K562 (cell line): Measurements from ENCODE around the gene GPR157. TPM values are rescaled to one million over a fixed set of nuclear protein-coding genes. Genes with fewer than 3 reads are reported as not detected.
A peak's percentile ranks its signal among the peaks of the same experiment; 100 is the strongest.

Experiments
- ARID1B ChIP-seq: fragments of 450-650 bp; IDR thresholded peaks from 2 replicates; pipeline ENCODE4 v1.6.1; 2016; ENCODE audit warnings: antibody characterized with exemption, mild to moderate bottlenecking, inconsistent platforms
- C11orf30 ChIP-seq: fragments of 450-650 bp; IDR thresholded peaks from 2 replicates; pipeline ENCODE4 v1.6.1; 2016; ENCODE audit warnings: low read depth, mild to moderate bottlenecking
- CREBBP ChIP-seq: IDR thresholded peaks from one replicate; pipeline ENCODE4 v1.6.1; 2012; ENCODE audit warnings: low read depth, mild to moderate bottlenecking, control low read depth, inconsistent platforms, low read length
- DDX20 ChIP-seq: fragments of 450-650 bp; IDR thresholded peaks from 2 replicates; pipeline ENCODE4 v1.6.1; 2016; ENCODE audit warnings: missing genetic modification characterization, low read depth, mild to moderate bottlenecking, missing compliant biosample characterization, moderate library complexity
- FOXA3 ChIP-seq, 2 experiments: fragments of 450-650 bp in 1 of 2; sonication (generic) in 1 of 2; formaldehyde crosslinking; IDR thresholded peaks in 1 of 2; conservative IDR thresholded peaks in 1 of 2; 2 replicates each; pipeline versions ENCODE4 v1.4.0 to v1.8.0; 2020 to 2022; ENCODE audit warnings: mild to moderate bottlenecking in 2 of 2, missing genetic modification reagents in 1 of 2
- GABPB1 ChIP-seq: sonication (generic); formaldehyde crosslinking; IDR thresholded peaks from 2 replicates; pipeline ENCODE4 v1.8.0; 2022; ENCODE audit warnings: mild to moderate bottlenecking, missing genetic modification reagents
- HNRNPL ChIP-seq: fragments of 200-400 bp; formaldehyde crosslinking; IDR thresholded peaks from 2 replicates; pipeline ENCODE4 v1.6.1; 2017; ENCODE audit warnings: low read depth, mild to moderate bottlenecking, low read length
- JUND ChIP-seq, 2 experiments: IDR thresholded peaks; 2 replicates in 1 of 2; 3 replicates in 1 of 2; pipeline ENCODE4 v1.6.1; 2011; ENCODE audit warnings: borderline replicate concordance in 2 of 2, low read depth in 2 of 2, low read length in 2 of 2, improper control_type of control experiment in 1 of 2, missing biosample characterization in 1 of 2, missing genetic modification characterization in 1 of 2, missing genetic modification reagents in 1 of 2
- L3MBTL2 ChIP-seq: fragments of 450-650 bp; IDR thresholded peaks from 2 replicates; pipeline ENCODE4 v1.6.1; 2016; ENCODE audit warnings: mild to moderate bottlenecking, moderate library complexity
- MAX ChIP-seq: sonication (generic); formaldehyde crosslinking; IDR thresholded peaks from 2 replicates; pipeline ENCODE4 v1.9.0; 2022; ENCODE audit warnings: mild to moderate bottlenecking, missing genetic modification reagents
- MAZ ChIP-seq, 2 experiments: fragments of 450-650 bp in 1 of 2; sonication (generic) in 1 of 2; formaldehyde crosslinking; IDR thresholded peaks in 1 of 2; conservative IDR thresholded peaks in 1 of 2; 2 replicates each; pipeline versions ENCODE4 v1.4.0 to v1.5.0; 2020; ENCODE audit warnings: mild to moderate bottlenecking in 1 of 2, missing genetic modification reagents in 1 of 2
- MTA3 ChIP-seq: fragments of 450-650 bp; formaldehyde crosslinking; IDR thresholded peaks from 2 replicates; pipeline ENCODE4 v1.6.1; 2017; ENCODE audit warnings: mild to moderate bottlenecking, borderline replicate concordance
- NFIX ChIP-seq: fragments of 250-450 bp; sonication (Bioruptor Pico); IDR thresholded peaks from 2 replicates; pipeline ENCODE4 v1.4.0; 2020; ENCODE audit warnings: low read depth, mild to moderate bottlenecking, moderate library complexity
- NFRKB ChIP-seq: fragments of 450-650 bp; IDR thresholded peaks from 2 replicates; pipeline ENCODE4 v1.6.1; 2016; ENCODE audit warnings: low read depth
- PKNOX1 ChIP-seq: fragments of 450-650 bp; IDR thresholded peaks from 2 replicates; pipeline ENCODE4 v1.6.1; 2016
- RUNX1 ChIP-seq: sonication (generic); IDR thresholded peaks from 2 replicates; pipeline ENCODE4 v1.6.1; 2016; ENCODE audit warnings: antibody characterized with exemption, low read depth
- SMAD3 ChIP-seq: fragments of 450-650 bp; formaldehyde crosslinking; conservative IDR thresholded peaks from 2 replicates; pipeline ENCODE4 v1.4.0; 2020; ENCODE audit warnings: mild to moderate bottlenecking
- SNAPC5 ChIP-seq: fragments of 250-450 bp; sonication (Bioruptor Pico); IDR thresholded peaks from 2 replicates; pipeline ENCODE4 v1.8.0; 2021; ENCODE audit warnings: moderate library complexity, mild to moderate bottlenecking, inconsistent platforms
- TFAP4 ChIP-seq: sonication (generic); formaldehyde crosslinking; IDR thresholded peaks from 2 replicates; pipeline ENCODE4 v1.8.0; 2022; ENCODE audit warnings: missing genetic modification reagents, mild to moderate bottlenecking, moderate library complexity, borderline replicate concordance
- TRIM24 ChIP-seq, 2 experiments: fragments of 450-650 bp; IDR thresholded peaks; 2 replicates each; pipeline ENCODE4 v1.6.1; 2016
- YY1 ChIP-seq, 3 experiments: IDR thresholded peaks; 2 replicates each; pipeline ENCODE4 v1.6.1; 2011; ENCODE audit warnings: low read length in 2 of 3, mild to moderate bottlenecking in 2 of 3, moderate library complexity in 2 of 3, borderline replicate concordance in 1 of 3, control low read depth in 1 of 3, low read depth in 1 of 3; ENCODE audit not compliant: insufficient read depth in 3 of 3, insufficient replicate concordance in 2 of 3, control insufficient read depth in 1 of 3, insufficient read length in 1 of 3; ENCODE audit errors: extremely low read depth in 1 of 3
- ZFP36 ChIP-seq: fragments of 150-350 bp; IDR thresholded peaks from 2 replicates; pipeline ENCODE4 v1.6.1; 2018; ENCODE audit warnings: low read length, low read depth; ENCODE audit not compliant: partially characterized antibody
- ZNF311 ChIP-seq: fragments of 250-450 bp; sonication (Bioruptor Pico); IDR thresholded peaks from 2 replicates; pipeline ENCODE4 v1.4.0; 2020; ENCODE audit warnings: mild to moderate bottlenecking, moderate library complexity
- ZNF431 ChIP-seq: sonication (generic); formaldehyde crosslinking; IDR thresholded peaks from 2 replicates; pipeline ENCODE4 v1.8.0; 2022; ENCODE audit warnings: mild to moderate bottlenecking, missing genetic modification reagents
- ZNF764 ChIP-seq: fragments of 250-450 bp; sonication (Bioruptor Pico); IDR thresholded peaks from 2 replicates; pipeline ENCODE4 v1.4.0; 2020; ENCODE audit warnings: low read depth, mild to moderate bottlenecking, moderate library complexity
- polyA plus RNA-seq, 8 experiments: library from polyadenylated mRNA; depleted of rRNA in 4 of 8; stranded (reverse) in 5 of 8; unstranded in 3 of 8; fragments of >200 nt; fragmentation: Nextera tagmentation in 2 of 8; fragmentation: Illumina TruSeq in 1 of 8; extraction: Ambion mirVana in 2 of 8; extraction: Trizol in 1 of 8; gene quantifications; 2 replicates each; pipeline versions ENCODE4 v1.2.1 to v1.2.3, GENCODE V29; 2011 to 2014; ENCODE audit warnings: inconsistent platforms in 1 of 8, missing spikeins in 1 of 8
- total RNA-seq, 7 experiments: library from RNA; depleted of rRNA in 6 of 7; stranded (reverse); fragments of >200 nt in 6 of 7; fragmentation: Illumina TruSeq in 2 of 7; extraction: Trizol in 2 of 7; gene quantifications; 2 replicates each; pipeline versions ENCODE4 v1.2.1 to v1.2.3, GENCODE V29; 2011 to 2021; ENCODE audit warnings: low replicate concordance in 1 of 7

GPR157 gene
- total and polyA plus RNA-seq, 9 of the 15 experiments (the other 6 are each of a cell fraction or from before 2014, with no cell fraction given), result 0.01 to 0.18 (median 0.04) TPM; not detected in 4

- peak; percentile 41; the same call in 1 of the 2 replicates for TF ChIP-seq TFAP4 (CRISPR knock-in tag)
- peak; percentile 72; the same call in 1 of the 2 replicates for TF ChIP-seq MTA3
- no peak for TF ChIP-seq DDX20 (tag)
- TF ChIP-seq GABPB1, result peak; percentile 90
- TF ChIP-seq TRIM24 (IDR thresholded peaks at IDR 0.05), result no peak
- no peak for TF ChIP-seq NFRKB
- no peak for TF ChIP-seq FOXA3 (CRISPR knock-in tag; conservative IDR thresholded peaks at IDR 0.05 in 1 of 2, IDR thresholded peaks at IDR 0.05 in 1 of 2)
- TF ChIP-seq MAX, result no peak
- TF ChIP-seq HNRNPL, result no peak
- TF ChIP-seq ZNF431 (CRISPR knock-in tag), result no peak
- 0 out of 2 replicates have a peak, but pooled peaks have one; percentile 26 for TF ChIP-seq SMAD3 (CRISPR knock-in tag)
- TF ChIP-seq JUND (IDR thresholded peaks at IDR 0.05; ENCODE audit: borderline replicate concordance, low read depth, low read length), result peak; percentile 22; the same call in 1 of the 2 replicates
- peak; percentile 18; the same call in 1 of the 3 replicates for TF ChIP-seq JUND (tag; IDR thresholded peaks at IDR 0.05; ENCODE audit: borderline replicate concordance, low read depth, low read length)
- TF ChIP-seq ARID1B, result no peak
- no peak for TF ChIP-seq NFIX (CRISPR knock-in tag)
- no peak for TF ChIP-seq ZFP36
- TF ChIP-seq ZNF764 (CRISPR knock-in tag), result no peak
- peak in 2 of 3 experiments; percentile 38 to 80 for TF ChIP-seq YY1 (IDR thresholded peaks at IDR 0.05; ENCODE audit: borderline replicate concordance in 1 of 3, control insufficient read depth in 1 of 3, extremely low read depth in 1 of 3, insufficient read depth in 3 of 3, insufficient read length in 1 of 3, insufficient replicate concordance in 2 of 3, low read depth in 1 of 3, low read length in 2 of 3)
- TF ChIP-seq SNAPC5 (CRISPR knock-in tag), result no peak
- TF ChIP-seq L3MBTL2, result peak; percentile 93
- no peak for TF ChIP-seq C11orf30
- TF ChIP-seq MAZ (CRISPR knock-in tag; conservative IDR thresholded peaks at IDR 0.05 in 1 of 2, IDR thresholded peaks at IDR 0.05 in 1 of 2), result peak; percentile 49 to 57; a peak in 3 of 4 replicates
- peak; percentile 48; the same call in 1 of the 2 replicates for TF ChIP-seq PKNOX1
- TF ChIP-seq ZNF311 (CRISPR knock-in tag), result no peak
- no peak for TF ChIP-seq RUNX1
- TF ChIP-seq CREBBP, result no peak
Observed at GRCh38 chr1:9071554-9072235, 57.2 kb downstream of the GPR157 start (continued).
